Stimulated activated naive B cell treated with anti-CD40 and anti-IgM and Interleukin-4, amounts not matched to agents 10 μg/mL and 1 μg/mL and 100 μg/mL, for 72 hours (primary cell): ENCODE measurements around the gene NOTCH2NLA.
"Not testable (repeated sequence)": the region's sequence is repeated elsewhere in the genome, so short reads cannot be mapped to it uniquely, and the experiment has no call there.

Source experiments
- ATAC-seq, 2 donors: fragments of 150-1000 bp; cut with Tn5 transposase; replicated peaks; 2 replicates each; pipeline ENCODE4 v1.10.0; 2021; ENCODE audit warnings: moderate library complexity in 1 of 2
- DNase-seq: peaks from one replicate; pipeline ENCODE4 v3.0.0; 2021
- H3K27ac Mint-ChIP-seq: one replicate; pipeline ENCODE4 v1.8.0; 2022; ENCODE audit warnings: mild to moderate bottlenecking, mixed read lengths
- H3K27me3 Mint-ChIP-seq, 2 donors: one replicate each; pipeline ENCODE4 v1.8.0; 2022; ENCODE audit warnings: mixed read lengths in 2 of 2
- H3K36me3 Mint-ChIP-seq, 2 donors: one replicate each; pipeline ENCODE4 v1.8.0; 2022; ENCODE audit warnings: mixed read lengths in 2 of 2, mild to moderate bottlenecking in 1 of 2
- H3K4me1 Mint-ChIP-seq, 2 donors: one replicate each; pipeline ENCODE4 v1.8.0; 2022; ENCODE audit warnings: mixed read lengths in 2 of 2, mild to moderate bottlenecking in 1 of 2
- H3K4me3 Mint-ChIP-seq, 2 donors: one replicate each; pipeline ENCODE4 v1.8.0; 2022; ENCODE audit warnings: mild to moderate bottlenecking in 2 of 2, mixed read lengths in 2 of 2, moderate library complexity in 1 of 2
- H3K9me3 Mint-ChIP-seq, 2 donors: one replicate each; pipeline ENCODE4 v1.8.0; 2022; ENCODE audit warnings: mixed read lengths in 2 of 2, mild to moderate bottlenecking in 1 of 2

Gene NOTCH2NLA

GRCh38 chr1:146251523-146251922, 22.7 kb upstream of the NOTCH2NLA start:
- H3K4me1 Mint-ChIP-seq, H3K27me3 Mint-ChIP-seq, H3K9me3 Mint-ChIP-seq, H3K4me3 Mint-ChIP-seq, H3K27ac Mint-ChIP-seq, DNase-seq, H3K36me3 Mint-ChIP-seq, ATAC-seq: not testable (repeated sequence)

GRCh38 chr1:146248643-146249042, 19.8 kb upstream of the NOTCH2NLA start:
- H3K4me3 Mint-ChIP-seq, H3K27me3 Mint-ChIP-seq, H3K36me3 Mint-ChIP-seq, H3K9me3 Mint-ChIP-seq, H3K27ac Mint-ChIP-seq, DNase-seq, H3K4me1 Mint-ChIP-seq: not testable (repeated sequence)
- peak; percentile 95 to 100 for ATAC-seq

GRCh38 chr1:146236626-146237025, 7.8 kb upstream of the NOTCH2NLA start:
- not testable (repeated sequence) for DNase-seq, ATAC-seq, H3K27ac Mint-ChIP-seq, H3K4me1 Mint-ChIP-seq, H3K4me3 Mint-ChIP-seq, H3K9me3 Mint-ChIP-seq, H3K27me3 Mint-ChIP-seq, H3K36me3 Mint-ChIP-seq

- peak; percentile 16 to 52 for ATAC-seq
- not testable (repeated sequence) for DNase-seq, H3K27me3 Mint-ChIP-seq, H3K9me3 Mint-ChIP-seq, H3K36me3 Mint-ChIP-seq, H3K4me3 Mint-ChIP-seq, H3K4me1 Mint-ChIP-seq, H3K27ac Mint-ChIP-seq
Observed at GRCh38 chr1:146236026-146236601, 7.3 kb upstream of the NOTCH2NLA start.

GRCh38 chr1:146228144-146228682, 608 bp downstream of the NOTCH2NLA start:
- H3K36me3 Mint-ChIP-seq, H3K27ac Mint-ChIP-seq, H3K4me1 Mint-ChIP-seq, H3K9me3 Mint-ChIP-seq, H3K27me3 Mint-ChIP-seq: not testable (repeated sequence)
- DNase-seq = peak; percentile 13
- peak overlapping the region; percentile 82 to 88 for H3K4me3 Mint-ChIP-seq
- ATAC-seq = peak; percentile 56 to 57

GRCh38 chr1:146174531-146174930, 54.3 kb downstream of the NOTCH2NLA start:
- H3K27me3 Mint-ChIP-seq, H3K4me1 Mint-ChIP-seq, ATAC-seq, H3K4me3 Mint-ChIP-seq, DNase-seq, H3K36me3 Mint-ChIP-seq, H3K27ac Mint-ChIP-seq, H3K9me3 Mint-ChIP-seq: not testable (repeated sequence)

- not testable (repeated sequence) for H3K27ac Mint-ChIP-seq, H3K9me3 Mint-ChIP-seq, H3K4me3 Mint-ChIP-seq, H3K36me3 Mint-ChIP-seq, H3K4me1 Mint-ChIP-seq, H3K27me3 Mint-ChIP-seq, DNase-seq, ATAC-seq
Observed at GRCh38 chr1:146167740-146168139, 61.1 kb downstream of the NOTCH2NLA start.

GRCh38 chr1:146167273-146167672, 61.5 kb downstream of the NOTCH2NLA start:
- not testable (repeated sequence) for H3K4me3 Mint-ChIP-seq, ATAC-seq, H3K27ac Mint-ChIP-seq

GRCh38 chr1:146144465-146144864, 84.4 kb downstream of the NOTCH2NLA start, which contains the start of gene NBPF10:
Gene NBPF10 (minus strand): TSS chr1:146144804. CDS start chr1:146144769, 35 bp downstream.
- not testable (repeated sequence) for H3K9me3 Mint-ChIP-seq, ATAC-seq, DNase-seq, H3K4me3 Mint-ChIP-seq, H3K27me3 Mint-ChIP-seq, H3K4me1 Mint-ChIP-seq, H3K36me3 Mint-ChIP-seq, H3K27ac Mint-ChIP-seq

More at GRCh38 chr1:146167273-146167672, 61.5 kb downstream of the NOTCH2NLA start:
- not testable (repeated sequence) for H3K27me3 Mint-ChIP-seq, H3K9me3 Mint-ChIP-seq, DNase-seq, H3K4me1 Mint-ChIP-seq, H3K36me3 Mint-ChIP-seq
